ENCODE results near the gene DCD. TPM values are rescaled to one million over a fixed set of nuclear protein-coding genes. Genes with fewer than 3 reads are reported as not detected.
"Not testable (repeated sequence)": the region's sequence is repeated elsewhere in the genome, so short reads cannot be mapped to it uniquely, and the experiment has no call there.

Gene DCD, protein sequence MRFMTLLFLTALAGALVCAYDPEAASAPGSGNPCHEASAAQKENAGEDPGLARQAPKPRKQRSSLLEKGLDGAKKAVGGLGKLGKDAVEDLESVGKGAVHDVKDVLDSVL
- not detected in 2 replicates for total RNA-seq (2014; rRNA removed; shearing (Covaris generic))

DNA sequence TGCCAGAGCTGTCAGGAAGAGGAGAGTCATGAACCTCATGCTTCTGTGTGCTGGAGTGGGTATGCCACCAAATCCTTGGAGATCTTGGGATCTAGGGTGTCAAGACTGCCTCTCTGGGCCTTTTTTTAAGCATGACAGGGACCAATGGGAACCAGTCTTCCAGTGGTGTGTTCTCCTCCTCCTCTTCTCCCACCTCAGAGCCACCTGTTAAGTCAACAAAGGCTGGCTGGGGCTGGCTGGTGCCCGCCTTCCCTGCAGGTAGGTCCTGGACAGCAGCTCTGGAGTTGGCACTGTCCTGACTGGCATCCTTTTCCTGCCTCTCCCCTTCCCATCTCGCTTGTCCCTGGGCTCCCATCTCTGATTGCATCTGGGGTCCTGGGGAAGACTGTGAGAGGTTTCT is at the start of gene DCD:
Gene DCD (minus strand): TSS at position 101 of the 400 bp plus-strand sequence. CDS start 62 bp downstream, at position 39.
- Histone ChIP-seq H3K27me3 (ENCODE audit: control insufficient read depth, insufficient read depth, low read length) (no peaks in the 10 kb centered on the region; the same call in 1 of the 2 replicates), H3K4me3 (ENCODE audit: insufficient read depth, low read depth, low read length) (no peak within 1 kb of the TSS), H3K36me3 (replicated peaks; ENCODE audit: control insufficient read depth, insufficient read depth, low read length) (no peaks in the 10 kb centered on the region)
- no peak for DNase-seq

DNA sequence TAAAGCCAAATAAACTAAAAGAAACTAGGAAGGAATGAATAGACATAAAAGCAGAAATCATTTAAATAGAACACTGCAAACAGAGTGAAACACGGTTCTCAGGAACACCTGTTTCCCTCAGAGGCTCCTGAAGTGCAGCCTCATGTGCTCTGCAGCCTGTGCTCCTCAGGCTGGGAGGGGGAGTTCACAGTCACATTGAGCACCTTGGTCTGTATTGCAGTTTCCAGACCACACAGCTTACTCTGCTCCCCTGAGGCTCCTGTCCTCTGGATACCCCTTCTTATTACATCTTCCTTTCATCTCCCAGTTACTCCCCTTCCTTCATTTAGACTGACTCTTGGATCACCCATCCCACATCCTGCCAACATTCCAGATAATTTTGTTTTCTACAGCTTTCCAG is 49.7 kb upstream of the DCD start:
- no peaks in the 10 kb centered on the region for H3K27me3 ChIP-seq (ENCODE audit: control insufficient read depth, insufficient read depth, low read length)
- no peak for DNase-seq
- no peaks in the 10 kb centered on the region for H3K36me3 ChIP-seq (replicated peaks; ENCODE audit: control insufficient read depth, insufficient read depth, low read length)
- no peak overlapping the region for H3K4me3 ChIP-seq (ENCODE audit: insufficient read depth, low read depth, low read length)

DNA sequence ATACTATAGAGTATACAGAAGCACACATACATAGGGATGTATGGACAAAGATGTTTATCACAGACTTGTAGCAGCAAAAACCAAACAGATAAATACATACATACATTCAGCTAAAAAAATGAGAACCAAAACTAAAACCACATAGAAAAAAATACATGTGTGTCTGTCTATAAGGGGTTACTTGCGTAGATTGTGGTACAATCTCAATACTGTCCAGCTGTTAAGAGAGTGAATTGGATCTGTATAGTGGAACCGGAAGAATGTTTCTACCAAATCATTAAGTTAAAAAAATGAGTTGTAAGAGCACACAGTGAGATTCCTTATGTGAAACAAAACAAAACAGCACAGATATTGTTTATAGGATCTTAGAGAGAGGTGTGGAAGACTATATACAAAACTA is 44.2 kb upstream of the DCD start:
- no peaks in the 10 kb centered on the region for H3K27me3 ChIP-seq (ENCODE audit: control insufficient read depth, insufficient read depth, low read length)
- H3K4me3 ChIP-seq (ENCODE audit: insufficient read depth, low read depth, low read length), result no peak overlapping the region
- H3K36me3 ChIP-seq (replicated peaks; ENCODE audit: control insufficient read depth, insufficient read depth, low read length), result no peaks in the 10 kb centered on the region
- DNase-seq, result no peak

DNA sequence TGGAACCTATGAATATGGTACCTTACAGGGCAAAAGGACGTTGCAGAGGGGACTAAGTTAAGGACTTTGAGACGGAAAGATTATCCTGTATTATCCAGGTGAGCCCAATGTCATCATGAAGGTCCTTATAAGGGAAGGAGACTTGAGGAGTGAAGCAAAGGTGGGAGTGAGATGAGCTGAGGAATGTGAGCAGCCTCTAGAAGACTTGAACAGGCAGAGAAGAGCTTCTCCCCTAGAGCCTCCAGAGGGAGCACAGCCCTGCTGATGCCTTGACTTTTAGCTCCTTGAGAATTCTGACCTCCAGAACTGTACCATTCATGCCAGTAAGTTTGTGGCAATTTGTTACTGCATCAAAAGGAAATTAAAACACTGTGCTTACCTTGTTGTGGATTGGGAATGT is 41.8 kb upstream of the DCD start:
- Histone ChIP-seq H3K36me3 (replicated peaks; ENCODE audit: control insufficient read depth, insufficient read depth, low read length) (no peaks in the 10 kb centered on the region), H3K27me3 (ENCODE audit: control insufficient read depth, insufficient read depth, low read length) (no peaks in the 10 kb centered on the region), H3K4me3 (ENCODE audit: insufficient read depth, low read depth, low read length) (no peak overlapping the region)
- peak; percentile 31 for DNase-seq

DNA sequence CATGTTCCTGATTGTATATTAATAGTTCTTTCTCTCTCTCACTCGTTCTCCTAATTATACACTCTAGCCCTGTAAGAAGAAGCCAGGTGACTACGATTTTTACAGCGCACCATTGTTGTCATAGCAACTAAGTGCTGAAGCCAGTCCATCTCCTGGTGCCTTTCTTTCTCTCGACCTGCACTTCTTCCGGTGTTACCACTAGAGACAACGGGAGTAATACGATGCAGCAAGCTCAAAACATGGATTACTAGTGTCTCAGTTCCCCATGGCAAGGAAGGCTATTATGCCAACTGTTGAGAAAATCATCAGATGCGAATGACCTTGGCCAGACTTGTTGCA is 40.8 kb upstream of the DCD start:
- DNase-seq, result no peak
- Histone ChIP-seq H3K27me3 (ENCODE audit: control insufficient read depth, insufficient read depth, low read length) (no peaks in the 10 kb centered on the region), H3K36me3 (replicated peaks; ENCODE audit: control insufficient read depth, insufficient read depth, low read length) (no peaks in the 10 kb centered on the region), H3K4me3 (ENCODE audit: insufficient read depth, low read depth, low read length) (no peak overlapping the region)

DNA sequence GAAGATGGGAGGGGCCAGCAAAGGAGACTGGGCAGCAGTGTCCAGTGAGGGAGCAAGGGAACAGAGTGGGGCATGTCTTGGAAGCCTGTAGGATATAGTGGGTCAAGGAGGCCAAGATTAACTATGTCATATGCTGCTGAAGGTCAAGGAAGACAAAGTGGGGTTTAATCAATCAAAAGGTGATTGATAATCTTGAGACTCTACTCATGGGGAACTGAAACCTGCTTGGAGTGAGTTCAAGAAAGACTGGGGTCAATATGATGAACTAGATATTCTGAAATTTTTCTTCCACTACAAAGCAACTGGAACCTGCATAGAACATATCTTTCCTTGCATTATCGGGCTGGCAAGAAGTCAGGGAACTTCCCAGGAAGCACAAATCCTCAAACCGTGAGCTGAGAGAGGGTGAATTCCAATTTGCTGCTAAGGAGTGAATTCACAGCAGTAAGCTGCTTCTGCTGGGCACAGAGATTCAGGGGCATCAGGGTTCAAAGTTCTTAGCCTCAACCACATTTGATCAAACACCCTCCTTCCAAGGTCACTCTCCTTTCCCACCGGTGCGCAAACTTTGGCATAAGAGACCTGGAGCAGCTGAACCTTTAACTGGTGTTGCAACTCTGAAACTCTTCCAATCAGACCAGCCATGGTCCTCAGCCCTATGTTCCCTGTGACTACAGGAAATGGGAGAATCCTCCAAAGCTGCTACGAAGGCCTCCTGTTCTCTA is 40.3 kb upstream of the DCD start:
- no peak overlapping the region for H3K4me3 ChIP-seq (ENCODE audit: insufficient read depth, low read depth, low read length)
- no peaks in the 10 kb centered on the region for H3K36me3 ChIP-seq (replicated peaks; ENCODE audit: control insufficient read depth, insufficient read depth, low read length)
- no peak for DNase-seq

DNA sequence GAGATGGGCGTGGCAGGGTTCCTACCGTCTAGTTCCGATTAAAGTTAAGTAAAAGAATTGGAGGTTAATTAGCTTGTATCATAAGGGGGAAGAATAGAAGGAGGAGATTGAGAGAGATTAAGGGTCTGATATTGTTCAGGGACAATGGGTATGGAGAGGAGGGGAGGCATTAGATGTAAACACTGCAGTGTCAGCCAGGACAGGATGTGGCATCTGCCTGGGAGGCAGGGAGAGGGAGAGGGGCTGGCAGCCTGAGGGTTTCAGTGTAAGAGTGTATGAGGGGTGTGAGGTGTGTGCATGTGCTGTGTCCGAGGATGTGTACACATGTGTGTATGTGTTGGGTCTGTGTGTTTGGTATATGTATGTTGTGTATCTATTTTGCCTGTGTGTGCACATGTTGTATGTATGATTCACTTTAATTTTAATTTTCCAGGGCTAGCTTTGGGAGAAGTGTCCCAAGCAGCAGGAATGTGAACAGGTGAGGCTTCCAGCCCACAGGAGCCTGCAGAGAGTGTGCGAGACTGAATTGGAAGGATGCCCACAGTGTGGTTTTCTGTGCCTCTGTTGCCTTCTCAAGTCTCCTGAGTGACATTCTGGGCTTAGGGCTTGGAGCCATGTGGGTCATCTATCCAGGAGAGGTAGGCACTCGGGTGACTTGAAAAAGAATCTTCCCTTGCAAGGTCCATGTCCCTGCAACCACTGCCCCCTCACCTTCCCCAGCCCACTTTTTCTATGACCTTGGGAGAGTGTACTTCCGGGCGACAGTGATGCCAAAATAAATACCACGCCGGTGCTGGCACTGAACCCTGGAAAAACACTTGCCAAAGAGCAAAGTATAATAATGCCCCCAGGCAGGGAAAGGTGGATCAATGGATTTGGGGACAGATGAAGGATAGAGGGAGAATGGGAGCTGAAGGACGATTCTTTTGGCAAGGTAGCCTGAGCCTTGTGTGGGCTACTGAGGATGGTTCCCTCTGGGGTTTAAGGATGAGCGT is 36.8 kb upstream of the DCD start:
- H3K36me3 ChIP-seq (replicated peaks; ENCODE audit: control insufficient read depth, insufficient read depth, low read length), result no peaks in the 10 kb centered on the region
- no peak for DNase-seq

More for the DNA sequence above, 40.3 kb upstream of the DCD start:
- H3K27me3 ChIP-seq (ENCODE audit: control insufficient read depth, insufficient read depth, low read length), result no peaks in the 10 kb centered on the region

DNA sequence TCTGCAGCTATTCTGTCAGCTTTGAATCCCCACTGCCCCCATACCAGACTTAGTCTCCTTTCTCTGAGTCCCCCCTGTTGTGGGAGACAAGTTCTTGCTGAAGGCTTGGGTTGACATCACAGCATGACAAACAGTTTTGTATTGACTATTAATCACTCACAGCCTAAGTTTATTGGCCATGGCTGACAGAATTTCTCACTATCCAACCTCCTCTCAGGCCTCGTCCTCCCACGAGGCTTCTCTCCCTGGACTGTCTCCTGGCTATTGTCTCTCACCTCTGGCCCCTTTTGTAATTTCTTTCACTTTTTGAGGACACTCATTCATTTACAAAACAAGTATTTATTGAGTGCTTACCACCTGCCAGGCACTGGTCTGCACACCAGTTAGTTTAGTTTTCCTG is 35.2 kb upstream of the DCD start:
- H3K27me3 ChIP-seq (ENCODE audit: control insufficient read depth, insufficient read depth, low read length), result no peaks in the 10 kb centered on the region
- no peaks in the 10 kb centered on the region for H3K36me3 ChIP-seq (replicated peaks; ENCODE audit: control insufficient read depth, insufficient read depth, low read length)
- H3K4me3 ChIP-seq (ENCODE audit: insufficient read depth, low read depth, low read length), result no peak overlapping the region
- no peak for DNase-seq

More for the DNA sequence above, 36.8 kb upstream of the DCD start:
- H3K27me3 ChIP-seq (ENCODE audit: control insufficient read depth, insufficient read depth, low read length), result no peaks in the 10 kb centered on the region
- no peak overlapping the region for H3K4me3 ChIP-seq (ENCODE audit: insufficient read depth, low read depth, low read length)

DNA sequence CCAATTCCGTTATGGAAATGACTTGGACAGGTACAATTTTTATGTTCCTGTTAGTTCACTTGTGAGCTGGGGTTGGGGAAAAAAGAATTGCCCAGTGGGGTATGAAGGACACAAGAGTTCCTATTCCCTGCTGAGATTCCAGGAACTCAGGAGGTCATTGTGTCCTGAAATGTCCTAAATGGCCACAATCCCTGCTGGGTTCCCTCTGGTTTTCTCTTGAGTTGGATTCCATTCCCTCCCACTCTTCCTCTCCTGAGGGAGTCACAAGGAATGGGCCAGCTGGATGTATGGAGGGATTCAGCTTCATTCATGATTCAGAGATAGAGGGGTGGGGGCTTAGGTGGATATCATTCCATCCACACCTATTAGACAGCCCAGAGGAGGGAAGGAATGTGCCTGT is 34.5 kb upstream of the DCD start:
- Histone ChIP-seq H3K36me3 (replicated peaks; ENCODE audit: control insufficient read depth, insufficient read depth, low read length) (no peaks in the 10 kb centered on the region), H3K27me3 (ENCODE audit: control insufficient read depth, insufficient read depth, low read length) (no peaks in the 10 kb centered on the region), H3K4me3 (ENCODE audit: insufficient read depth, low read depth, low read length) (no peak overlapping the region)
- DNase-seq, result no peak

DNA sequence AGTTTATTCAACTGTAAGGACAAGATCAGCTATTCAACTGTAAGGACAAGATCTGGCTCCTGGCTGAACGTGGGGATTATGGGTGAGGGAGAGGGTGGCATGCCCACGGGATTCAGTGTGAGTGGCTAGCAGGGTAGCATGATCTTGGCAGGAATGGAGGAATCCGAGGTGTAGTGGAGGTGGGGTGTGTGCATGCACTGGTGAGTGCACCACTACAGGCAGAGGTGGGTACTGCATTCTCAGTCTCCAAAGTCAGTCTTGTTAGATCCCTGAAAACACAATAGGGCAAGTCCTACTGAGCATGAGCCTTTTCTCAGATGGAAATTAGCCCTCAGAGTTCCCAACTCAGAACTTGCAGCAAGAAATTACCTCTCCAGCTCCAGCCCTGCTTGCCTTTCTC is 32.2 kb upstream of the DCD start:
- Histone ChIP-seq H3K4me3 (ENCODE audit: insufficient read depth, low read depth, low read length) (no peak overlapping the region), H3K27me3 (ENCODE audit: control insufficient read depth, insufficient read depth, low read length) (no peaks in the 10 kb centered on the region), H3K36me3 (replicated peaks; ENCODE audit: control insufficient read depth, insufficient read depth, low read length) (no peaks in the 10 kb centered on the region)
- peak; percentile 43 for DNase-seq

DNA sequence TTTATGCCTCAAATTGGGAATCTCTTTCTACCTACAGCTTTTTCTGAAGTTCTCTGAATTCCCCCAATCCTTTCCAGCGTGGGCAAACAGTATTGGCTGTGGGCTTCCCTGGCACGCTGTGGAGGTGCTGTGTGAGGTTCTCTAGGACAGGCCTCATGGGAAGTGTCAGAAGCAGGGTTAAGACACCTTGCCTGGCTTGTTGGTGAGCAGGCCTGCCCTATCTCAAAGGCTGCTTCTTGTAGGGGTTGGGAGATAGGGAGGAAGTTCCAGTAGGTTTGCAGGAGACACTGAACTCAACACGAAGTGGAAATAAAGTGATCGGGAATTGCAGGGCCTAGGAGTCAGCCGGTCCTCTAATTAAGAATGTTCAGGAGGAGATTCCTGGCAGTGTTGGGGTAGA is 30.0 kb upstream of the DCD start:
- Histone ChIP-seq H3K4me3 (ENCODE audit: insufficient read depth, low read depth, low read length) (no peak overlapping the region), H3K36me3 (replicated peaks; ENCODE audit: control insufficient read depth, insufficient read depth, low read length) (no peaks in the 10 kb centered on the region), H3K27me3 (ENCODE audit: control insufficient read depth, insufficient read depth, low read length) (no peaks in the 10 kb centered on the region)
- DNase-seq, result no peak

DNA sequence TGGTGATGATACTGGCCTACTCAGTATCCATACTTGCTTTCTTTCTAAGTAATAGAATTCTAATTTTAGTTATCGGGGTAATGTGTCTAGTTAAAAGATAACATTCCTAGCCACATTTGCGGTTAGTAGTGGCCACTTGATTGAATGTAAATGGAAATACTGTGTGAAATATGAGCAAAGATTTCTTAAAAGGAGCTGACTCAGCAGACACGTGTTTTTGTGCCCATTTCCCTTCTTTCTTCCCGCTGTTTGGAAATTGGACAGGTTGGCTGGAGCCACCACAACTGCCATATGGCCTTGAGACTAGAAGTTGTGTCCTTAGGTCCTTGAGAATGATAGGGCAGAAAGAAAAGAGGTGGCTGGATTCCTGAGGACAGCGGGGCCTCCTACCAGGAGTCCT is 19.8 kb upstream of the DCD start:
- H3K36me3 ChIP-seq (replicated peaks; ENCODE audit: control insufficient read depth, insufficient read depth, low read length), result no peaks in the 10 kb centered on the region
- no peak for DNase-seq
- no peak overlapping the region for H3K4me3 ChIP-seq (ENCODE audit: insufficient read depth, low read depth, low read length)
- H3K27me3 ChIP-seq (ENCODE audit: control insufficient read depth, insufficient read depth, low read length), result no peaks in the 10 kb centered on the region

DNA sequence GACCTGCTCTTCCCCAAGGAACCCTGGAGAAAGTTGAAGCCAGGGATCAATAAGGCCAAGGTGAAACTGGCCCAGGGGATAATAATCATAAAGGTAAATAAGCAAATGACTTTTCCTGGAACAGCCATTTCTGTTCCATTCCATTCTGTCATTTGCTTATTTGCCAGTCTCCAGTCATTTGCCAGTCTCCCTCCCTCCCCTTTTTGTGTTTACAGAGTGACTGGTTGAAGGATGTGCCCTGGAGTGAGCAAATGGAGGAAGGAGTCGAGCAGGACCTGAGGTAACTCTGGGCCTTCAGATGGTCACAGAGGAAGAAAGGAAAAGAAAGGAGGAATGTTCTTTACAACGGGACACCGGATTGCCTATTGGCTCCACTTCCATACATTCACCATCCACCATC is 17.8 kb upstream of the DCD start:
- DNase-seq, result no peak
- no peak overlapping the region for H3K4me3 ChIP-seq (ENCODE audit: insufficient read depth, low read depth, low read length)
- H3K27me3 ChIP-seq (ENCODE audit: control insufficient read depth, insufficient read depth, low read length), result no peaks in the 10 kb centered on the region
- no peaks in the 10 kb centered on the region for H3K36me3 ChIP-seq (replicated peaks; ENCODE audit: control insufficient read depth, insufficient read depth, low read length)

DNA sequence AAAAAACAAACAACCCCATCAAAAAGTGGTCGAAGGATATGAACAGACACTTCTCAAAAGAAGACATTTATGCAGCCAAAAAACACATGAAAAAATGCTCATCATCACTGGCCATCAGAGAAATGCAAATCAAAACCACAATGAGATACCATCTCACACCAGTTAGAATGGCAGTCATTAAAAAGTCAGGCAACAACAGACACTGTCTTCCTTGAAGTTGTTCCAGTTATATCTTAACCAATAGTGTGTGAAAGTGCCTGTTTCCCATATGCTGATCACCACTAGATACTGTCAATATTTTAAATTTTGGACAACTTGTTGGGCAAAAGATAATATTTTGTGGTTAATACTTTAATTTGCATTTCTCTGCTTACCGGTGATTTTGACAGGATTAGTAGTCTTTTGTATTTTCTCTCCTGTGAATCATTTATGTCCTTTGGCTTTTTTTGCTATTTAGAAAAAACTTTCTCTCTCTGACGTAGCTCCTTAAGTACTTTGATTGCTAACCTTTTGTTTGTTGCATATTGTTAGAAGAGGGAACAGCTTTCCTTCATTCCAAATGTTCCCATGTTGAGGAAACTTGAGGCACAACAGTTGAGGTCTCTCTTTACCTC is 17.0 kb upstream of the DCD start:
- H3K27me3 ChIP-seq (ENCODE audit: control insufficient read depth, insufficient read depth, low read length); H3K36me3 ChIP-seq (replicated peaks; ENCODE audit: control insufficient read depth, insufficient read depth, low read length); H3K4me3 ChIP-seq (ENCODE audit: insufficient read depth, low read depth, low read length); DNase-seq: not testable (repeated sequence)

All from H7 (cell line).